Neuronal stem cell (in vitro differentiated cells): ENCODE data around the gene SHROOM2.

Source experiments
- DNase-seq: peaks from one replicate; pipeline ENCODE4 v3.0.0-alpha.2; 2013; ENCODE audit warnings: low spot score
- H2AFZ ChIP-seq: one replicate; pipeline ENCODE4 v1.6.1; 2013; ENCODE audit warnings: mild to moderate bottlenecking, low read length, inconsistent platforms
- H2AK5ac ChIP-seq: 2 replicates; pipeline ENCODE4 v1.6.1; 2013; ENCODE audit warnings: low read depth, mild to moderate bottlenecking, inconsistent platforms, low read length, moderate library complexity, mixed read lengths
- H2BK120ac ChIP-seq: 2 replicates; pipeline ENCODE4 v1.6.1; 2013; ENCODE audit warnings: low read depth, mild to moderate bottlenecking, inconsistent platforms, low read length, moderate library complexity, mixed read lengths
- H2BK12ac ChIP-seq: one replicate; pipeline ENCODE4 v1.6.1; 2013; ENCODE audit warnings: low read length, inconsistent platforms
- H2BK15ac ChIP-seq: 2 replicates; pipeline ENCODE4 v1.6.1; 2013; ENCODE audit warnings: mild to moderate bottlenecking, low read length, inconsistent platforms, mixed read lengths
- H2BK5ac ChIP-seq: one replicate; pipeline ENCODE4 v1.6.1; 2013; ENCODE audit warnings: inconsistent platforms, mild to moderate bottlenecking, low read length, moderate library complexity
- H3K14ac ChIP-seq: one replicate; pipeline ENCODE4 v1.6.1; 2013; ENCODE audit warnings: low read length, inconsistent platforms
- H3K18ac ChIP-seq: 2 replicates; pipeline ENCODE4 v1.6.1; 2013; ENCODE audit warnings: low read length, inconsistent platforms
- H3K23ac ChIP-seq: 2 replicates; pipeline ENCODE4 v1.6.1; 2013; ENCODE audit warnings: low read depth, mild to moderate bottlenecking, mixed read lengths, low read length, inconsistent platforms; ENCODE audit not compliant: poor library complexity
- H3K27ac ChIP-seq: replicated peaks from 3 replicates; pipeline ENCODE4 v1.5.1; 2013; ENCODE audit warnings: low read length, inconsistent platforms
- H3K27me3 ChIP-seq, 3 experiments: 2 replicates each; pipeline ENCODE4 v1.6.1; 2013; ENCODE audit warnings: low read length in 3 of 3, mild to moderate bottlenecking in 2 of 3, inconsistent platforms in 1 of 3, low read depth in 1 of 3, mixed read lengths in 1 of 3, moderate library complexity in 1 of 3; ENCODE audit not compliant: control insufficient read depth in 3 of 3, insufficient read depth in 3 of 3
- H3K36me3 ChIP-seq, 2 donors: replicated peaks in 1 of 2; 2 replicates each; pipeline ENCODE4 v1.6.1; 2013; ENCODE audit warnings: low read length in 2 of 2; ENCODE audit not compliant: control insufficient read depth in 2 of 2, insufficient read depth in 2 of 2
- H3K4ac ChIP-seq: 2 replicates; pipeline ENCODE4 v1.6.1; 2013; ENCODE audit warnings: inconsistent platforms, mild to moderate bottlenecking, low read length, moderate library complexity
- H3K4me1 ChIP-seq, 2 donors: 1 replicate in 1 of 2; 2 replicates in 1 of 2; pipeline ENCODE4 v1.6.1; 2013; ENCODE audit warnings: low read length in 2 of 2, low read depth in 1 of 2; ENCODE audit not compliant: control insufficient read depth in 2 of 2, insufficient read depth in 1 of 2
- H3K4me2 ChIP-seq: one replicate; pipeline ENCODE4 v1.6.1; 2013; ENCODE audit warnings: mild to moderate bottlenecking, low read length, inconsistent platforms; ENCODE audit not compliant: insufficient read depth, poor library complexity, severe bottlenecking
- H3K4me3 ChIP-seq, 2 donors: 2 replicates each; pipeline ENCODE4 v1.5.1; 2013; ENCODE audit warnings: low read length in 2 of 2, mild to moderate bottlenecking in 2 of 2, inconsistent platforms in 1 of 2, moderate library complexity in 1 of 2
- H3K79me1 ChIP-seq: one replicate; pipeline ENCODE4 v1.6.1; 2013; ENCODE audit warnings: low read depth, mild to moderate bottlenecking, inconsistent platforms, low read length, moderate library complexity
- H3K9ac ChIP-seq: one replicate; pipeline ENCODE4 v1.6.1; 2013; ENCODE audit warnings: mild to moderate bottlenecking, low read depth, low read length, inconsistent platforms; ENCODE audit not compliant: poor library complexity
- H3K9me3 ChIP-seq, 2 donors: replicated peaks in 1 of 2; 2 replicates each; pipeline versions ENCODE3 to v1.6.1; 2013; ENCODE audit warnings: low read length in 2 of 2, mild to moderate bottlenecking in 2 of 2, inconsistent platforms in 1 of 2, low read depth in 1 of 2, mixed read lengths in 1 of 2, moderate library complexity in 1 of 2; ENCODE audit not compliant: control insufficient read depth in 2 of 2, insufficient read depth in 1 of 2
- H4K8ac ChIP-seq: one replicate; pipeline ENCODE4 v1.6.1; 2013; ENCODE audit warnings: low read depth, mild to moderate bottlenecking, inconsistent platforms, low read length, moderate library complexity
- H4K91ac ChIP-seq: one replicate; pipeline ENCODE4 v1.6.1; 2013; ENCODE audit warnings: low read length, low read depth, mild to moderate bottlenecking, inconsistent platforms; ENCODE audit not compliant: poor library complexity
- WGBS, 2 donors: extraction: QIAGEN DNeasy Blood & Tissue Kit; methylation state at CpG; one replicate each; pipeline ENCODE4 v1.1.7; 2013; ENCODE audit warnings: missing lambda C conversion rate in 2 of 2, mixed read lengths in 1 of 2; ENCODE audit not compliant: insufficient read length in 2 of 2, insufficient replicate concordance in 1 of 2; ENCODE audit errors: extremely low coverage in 2 of 2; 5-methylcytosine and 5-hydroxymethylcytosine counted together

Gene SHROOM2

GRCh38 chrX:9905288-9905687 is 119.1 kb downstream of the SHROOM2 start:
- H2BK5ac ChIP-seq = no peak overlapping the region
- H3K27me3 ChIP-seq = no peaks in the 10 kb centered on the region
- no peak overlapping the region for H3K23ac ChIP-seq
- H3K4me1 ChIP-seq = peaks cover 6 to 15% of the 10 kb centered on the region in 2 donors
- H3K4me3 ChIP-seq = no peak overlapping the region
- no peak overlapping the region for H2AK5ac ChIP-seq
- H3K4ac ChIP-seq = no peak overlapping the region
- no peak overlapping the region for H4K8ac ChIP-seq
- no peak overlapping the region for H3K18ac ChIP-seq
- H3K27ac ChIP-seq = no peak overlapping the region
- no peaks in the 10 kb centered on the region for H3K9me3 ChIP-seq
- no peak overlapping the region for H3K4me2 ChIP-seq
- no peak overlapping the region for H2BK120ac ChIP-seq
- no peak overlapping the region for H3K9ac ChIP-seq
- peaks cover 4% of the 10 kb centered on the region for H3K79me1 ChIP-seq
- H2BK12ac ChIP-seq = no peak overlapping the region
- no CpG with 5 or more reads among the region's 17 CpGs for WGBS, 2 donors
- H4K91ac ChIP-seq = no peak overlapping the region
- no peak overlapping the region for H3K14ac ChIP-seq
- no peak for DNase-seq
- peaks cover 0 to 4% of the 10 kb centered on the region in 2 donors for H3K36me3 ChIP-seq
- H2AFZ ChIP-seq = no peak overlapping the region
- no peak overlapping the region for H2BK15ac ChIP-seq

- Histone ChIP-seq H3K14ac (no peak overlapping the region), H2AK5ac (no peak overlapping the region), H3K4me1 (peaks cover 4 to 11% of the 10 kb centered on the region in 2 donors)
Measured at GRCh38 chrX:9905721-9906120, 119.5 kb downstream of the SHROOM2 start.

GRCh38 chrX:9906919-9907318 is 120.7 kb downstream of the SHROOM2 start:
- Histone ChIP-seq H3K27ac (no peak overlapping the region), H3K9ac (no peak overlapping the region), H3K14ac (no peak overlapping the region), H3K36me3 (peaks cover 0 to 4% of the 10 kb centered on the region in 2 donors), H2AFZ (no peak overlapping the region), H4K91ac (no peak overlapping the region), H3K4ac (no peak overlapping the region), H2BK15ac (no peak overlapping the region), H3K27me3 (no peaks in the 10 kb centered on the region), H3K9me3 (no peaks in the 10 kb centered on the region), H3K4me3 (no peak overlapping the region), H3K4me2 (no peak overlapping the region), H3K79me1 (peaks cover 2% of the 10 kb centered on the region), H2BK5ac (no peak overlapping the region), H2BK12ac (no peak overlapping the region), H2AK5ac (no peak overlapping the region), H3K23ac (no peak overlapping the region), H3K4me1 (peaks cover 5 to 8% of the 10 kb centered on the region in 2 donors), H4K8ac (no peak overlapping the region), H2BK120ac (no peak overlapping the region), H3K18ac (no peak overlapping the region)
- WGBS, 2 donors = no CpG with 5 or more reads among the region's 10 CpGs
- DNase-seq = no peak

More at GRCh38 chrX:9905721-9906120, 119.5 kb downstream of the SHROOM2 start:
- no peak overlapping the region for H4K91ac ChIP-seq
- no peak overlapping the region for H3K23ac ChIP-seq
- H3K36me3 ChIP-seq = peaks cover 0 to 4% of the 10 kb centered on the region in 2 donors
- H4K8ac ChIP-seq = no peak overlapping the region
- no peak overlapping the region for H3K18ac ChIP-seq
- H3K79me1 ChIP-seq = peaks cover 4% of the 10 kb centered on the region
- no peak overlapping the region for H3K4me3 ChIP-seq
- H3K27ac ChIP-seq = no peak overlapping the region
- no peak overlapping the region for H2BK5ac ChIP-seq
- H3K4me2 ChIP-seq = no peak overlapping the region
- H3K27me3 ChIP-seq = no peaks in the 10 kb centered on the region
- H3K4ac ChIP-seq = no peak overlapping the region
- WGBS, 2 donors = no CpG with 5 or more reads among the region's 5 CpGs
- no peak overlapping the region for H2BK12ac ChIP-seq
- H2BK120ac ChIP-seq = no peak overlapping the region
- no peaks in the 10 kb centered on the region for H3K9me3 ChIP-seq
- DNase-seq = no peak
- H3K9ac ChIP-seq = no peak overlapping the region
- H2AFZ ChIP-seq = no peak overlapping the region
- no peak overlapping the region for H2BK15ac ChIP-seq

- H3K79me1 ChIP-seq = no peaks in the 10 kb centered on the region
Measured at GRCh38 chrX:9907645-9908387, 121.6 kb downstream of the SHROOM2 start.

More at GRCh38 chrX:9907645-9908387, 121.6 kb downstream of the SHROOM2 start:
- Histone ChIP-seq H3K14ac (no peak overlapping the region), H3K4me1 (peaks cover 8 to 13% of the 10 kb centered on the region in 2 donors), H4K91ac (no peak overlapping the region), H2AFZ (no peak overlapping the region), H2BK120ac (no peak overlapping the region), H4K8ac (no peak overlapping the region), H3K27me3 (no peaks in the 10 kb centered on the region), H3K9me3 (no peaks in the 10 kb centered on the region), H3K23ac (no peak overlapping the region), H2BK15ac (no peak overlapping the region), H2BK12ac (no peak overlapping the region), H3K4ac (no peak overlapping the region), H2AK5ac (no peak overlapping the region), H3K27ac (no peak overlapping the region), H3K9ac (no peak overlapping the region), H3K4me2 (no peak overlapping the region), H2BK5ac (no peak overlapping the region), H3K18ac (no peak overlapping the region), H3K4me3 (no peak overlapping the region), H3K36me3 (peaks cover 0 to 4% of the 10 kb centered on the region in 2 donors)
- WGBS, 2 donors = no CpG with 5 or more reads among the region's 8 CpGs
- no peak for DNase-seq
